Inferior parietal cortex (tissue), 1 donor: ENCODE measurements around the gene SLC9C1.

Experiments used
- DNase-seq: peaks from one replicate; pipeline ENCODE4 v3.0.0-alpha.2; 2016; ENCODE audit errors: extremely low spot score

The SLC9C1 gene

GRCh38 chr3:112132088-112132487 lies 161.9 kb downstream of the SLC9C1 start:
- DNase-seq, result no peak

- no peak for DNase-seq
These were observed 162.9 kb downstream of the SLC9C1 start for GRCh38 chr3:112131111-112131510.

GRCh38 chr3:112130638-112130993 lies 163.4 kb downstream of the SLC9C1 start:
- DNase-seq, result no peak

GRCh38 chr3:112129925-112130637 lies 163.9 kb downstream of the SLC9C1 start:
- DNase-seq, result no peak

- DNase-seq, result no peak
These were observed 164.9 kb downstream of the SLC9C1 start for GRCh38 chr3:112128843-112129727.

GRCh38 chr3:112127522-112128494 lies 166.2 kb downstream of the SLC9C1 start:
- DNase-seq, result no peak

GRCh38 chr3:112126511-112126911 lies 167.5 kb downstream of the SLC9C1 start:
- DNase-seq, result no peak

GRCh38 chr3:112124907-112125607 lies 169.0 kb downstream of the SLC9C1 start:
- no peak for DNase-seq

- no peak for DNase-seq
These were observed 170.5 kb downstream of the SLC9C1 start for GRCh38 chr3:112123548-112123947.

GRCh38 chr3:112122870-112123269 lies 171.1 kb downstream of the SLC9C1 start:
- DNase-seq, result no peak

- no peak for DNase-seq
These were observed 172.2 kb downstream of the SLC9C1 start for GRCh38 chr3:112121577-112122547.

- no peak for DNase-seq
These were observed 173.8 kb downstream of the SLC9C1 start for GRCh38 chr3:112119962-112120836.

GRCh38 chr3:112117841-112118571 lies 176.0 kb downstream of the SLC9C1 start:
- no peak for DNase-seq

- no peak for DNase-seq
These were observed 176.6 kb downstream of the SLC9C1 start for GRCh38 chr3:112117415-112117814.

GRCh38 chr3:112116748-112117186 lies 177.2 kb downstream of the SLC9C1 start:
- DNase-seq, result no peak

GRCh38 chr3:112115806-112116383 lies 178.1 kb downstream of the SLC9C1 start:
- no peak for DNase-seq

- DNase-seq, result no peak
These were observed 178.8 kb downstream of the SLC9C1 start for GRCh38 chr3:112115161-112115739.
